HG03460 (cell line): ENCODE measurements around the gene RHBDL1.
"Not testable (repeated sequence)": the region's sequence is repeated elsewhere in the genome, so short reads cannot be mapped to it uniquely, and the experiment has no call there.

Experiments used
- ATAC-seq: cut with Tn5 transposase; IDR thresholded peaks from one replicate; pipeline ENCODE4 v1.9.1; 2021; ENCODE audit not compliant: unreplicated experiment

The RHBDL1 gene

GRCh38 chr16:704047-704446, 28.6 kb downstream of the RHBDL1 start:
- no peak for ATAC-seq

GRCh38 chr16:704552-705380, 29.3 kb downstream of the RHBDL1 start:
- no peak for ATAC-seq

- no peak for ATAC-seq
Observed at GRCh38 chr16:705431-706188, 30.1 kb downstream of the RHBDL1 start, which contains the start of gene FBXL16. FBXL16 (minus strand) TSS chr16:705801; CDS start chr16:697405, 8,396 bp downstream.

- no peak for ATAC-seq
Observed at GRCh38 chr16:706189-707061, 31.0 kb downstream of the RHBDL1 start.

GRCh38 chr16:707062-707538, 31.6 kb downstream of the RHBDL1 start:
- no peak for ATAC-seq

- no peak for ATAC-seq
Observed at GRCh38 chr16:708019-708418, 32.5 kb downstream of the RHBDL1 start.

- no peak for ATAC-seq
Observed at GRCh38 chr16:708959-709358, 33.5 kb downstream of the RHBDL1 start.

- ATAC-seq: no peak
Observed at GRCh38 chr16:709566-710499, 34.4 kb downstream of the RHBDL1 start.

GRCh38 chr16:710500-711075, 35.1 kb downstream of the RHBDL1 start:
- no peak for ATAC-seq

- ATAC-seq: no peak
Observed at GRCh38 chr16:711084-711483, 35.6 kb downstream of the RHBDL1 start.

- ATAC-seq: no peak
Observed at GRCh38 chr16:711548-712320, 36.3 kb downstream of the RHBDL1 start.

GRCh38 chr16:712740-713250, 37.3 kb downstream of the RHBDL1 start:
- ATAC-seq: not testable (repeated sequence)

- ATAC-seq: no peak
Observed at GRCh38 chr16:714079-714478, 38.6 kb downstream of the RHBDL1 start.

GRCh38 chr16:714558-715476, 39.3 kb downstream of the RHBDL1 start, which contains the start of gene METRN:
METRN (plus strand) TSS chr16:715118; CDS start chr16:715290, 172 bp downstream.
- ATAC-seq: peak; percentile 58

- ATAC-seq: peak; percentile 9
Observed at GRCh38 chr16:715477-716199, 40.2 kb downstream of the RHBDL1 start.

GRCh38 chr16:716200-716568, 40.7 kb downstream of the RHBDL1 start:
- ATAC-seq: no peak
